Ramos (cell line): Measurements from ENCODE around the gene KRT81.
"Not testable (repeated sequence)": the region's sequence is repeated elsewhere in the genome, so short reads cannot be mapped to it uniquely, and the experiment has no call there.

Experiments used
- in situ Hi-C: fragments of 300-500 bp; cut with MboI; formaldehyde crosslinking; loops from one replicate; pipeline ENCODE4 v1.14.3; 2022; ENCODE audit warnings: low sequenced_read_pairs; ENCODE audit not compliant: unreplicated experiment

KRT81 gene

GRCh38 chr12:52300796-52301691 lies 9.7 kb upstream of the KRT81 start:
- in situ Hi-C loops = no loop called here

- in situ Hi-C loops = no loop called here
These were observed 7.4 kb upstream of the KRT81 start for GRCh38 chr12:52298677-52299190.

- in situ Hi-C loops = no loop called here
These were observed 5.4 kb upstream of the KRT81 start for GRCh38 chr12:52296572-52297215.

GRCh38 chr12:52295663-52296062 lies 4.3 kb upstream of the KRT81 start:
- in situ Hi-C loops = no loop called here

- in situ Hi-C loops = no loop called here
These were observed 3.5 kb upstream of the KRT81 start for GRCh38 chr12:52294803-52295202.

- in situ Hi-C loops = no loop called here
These were observed 2.6 kb upstream of the KRT81 start for GRCh38 chr12:52293926-52294325.

- in situ Hi-C loops = not testable (repeated sequence)
These were observed 725 bp downstream of the KRT81 start for GRCh38 chr12:52290483-52291134.

GRCh38 chr12:52287816-52288805 lies 3.2 kb downstream of the KRT81 start:
- in situ Hi-C loops = not testable (repeated sequence)

GRCh38 chr12:52286857-52287785 lies 4.2 kb downstream of the KRT81 start:
- in situ Hi-C loops = not testable (repeated sequence)

GRCh38 chr12:52285851-52286530 lies 5.3 kb downstream of the KRT81 start:
- in situ Hi-C loops = no loop called here

- in situ Hi-C loops = no loop called here
These were observed 6.1 kb downstream of the KRT81 start for GRCh38 chr12:52285172-52285745.

GRCh38 chr12:52284562-52285171 lies 6.7 kb downstream of the KRT81 start:
- in situ Hi-C loops = no loop called here

GRCh38 chr12:52280796-52281560 lies 10.4 kb downstream of the KRT81 start:
- in situ Hi-C loops = no loop called here

GRCh38 chr12:52280319-52280795 lies 11.0 kb downstream of the KRT81 start:
- in situ Hi-C loops = no loop called here

- in situ Hi-C loops = no loop called here
These were observed 11.7 kb downstream of the KRT81 start for GRCh38 chr12:52279422-52280318.
